Measurements from ENCODE around the gene BTD. TPM values are rescaled to one million over a fixed set of nuclear protein-coding genes. Genes with fewer than 3 reads are reported as not detected.

BTD gene
- total RNA-seq, result 10 to 100 TPM; 11.5 to 14.7 TPM
- 10 to 100 TPM; 13.7 to 17.4 (median 14.8) TPM for polyA plus RNA-seq
- 2.8 to 17.4 (median 11.9) reads per million in 6 experiments for total RNA-seq

- DNase-seq, result peak; percentile 97 to 99 (median 99)
- H3K27me3 Mint-ChIP-seq, result no peaks in the 10 kb centered on the region
- H3K4me1 Mint-ChIP-seq, result peaks cover 30 to 68% (median 57%) of the 10 kb centered on the region in 4 donors
- peak within 1 kb of the TSS; percentile 95 to 100 (median 98) for H3K27ac Mint-ChIP-seq
- POLR2A ChIA-PET, result interaction anchor here (0.7 to 1.8 kb wide), 8 partner anchors 9 to 1301 kb away, joined by 3 to 8 read pairs (median 4); partner anchors contain the start of genes CAPN7, DPH3, MRPS25 and OXNAD1
- peak within 1 kb of the TSS; percentile 96 to 100 (median 100) for H3K4me3 Mint-ChIP-seq
- peaks cover 3 to 43% (median 24%) of the 10 kb centered on the region in 3 donors for H3K36me3 Mint-ChIP-seq
- H3K9me3 Mint-ChIP-seq, result no peaks in the 10 kb centered on the region
- peak; percentile 92 for ATAC-seq
Measured at GRCh38 chr3:15601399-15602145, at the start of gene BTD, which contains the start of gene HACL1. Gene BTD, plus strand, starts transcription at chr3:15601745. Its CDS starts 33,695 bp downstream, at chr3:15635440. Gene HACL1, minus strand, starts transcription at chr3:15601569. Its CDS starts 106 bp downstream, at chr3:15601463.

- Mint-ChIP-seq H3K27ac (peak overlapping the region in 1 of 10 donors; percentile 80), H3K9me3 (peaks cover 3 to 20% (median 5%) of the 10 kb centered on the region in 9 donors)
Measured at GRCh38 chr3:15551902-15552301, 49.6 kb upstream of the BTD start.

GRCh38 chr3:15553749-15554148 is 47.8 kb upstream of the BTD start:
- ATAC-seq (no peak), DNase-seq (no peak)
- Mint-ChIP-seq H3K27ac (peak overlapping the region in 2 of 10 donors; percentile 18 to 31), H3K4me3 (no peak overlapping the region), H3K36me3 (peaks cover 17 to 31% (median 28%) of the 10 kb centered on the region in 3 donors), H3K27me3 (no peaks in the 10 kb centered on the region), H3K9me3 (peaks cover 0 to 5% (median 0%) of the 10 kb centered on the region in 9 donors), H3K4me1 (peaks cover 0 to 27% (median 7%) of the 10 kb centered on the region in 4 donors)
- POLR2A ChIA-PET, result no interaction called here

More at GRCh38 chr3:15551902-15552301, 49.6 kb upstream of the BTD start:
- H3K36me3 Mint-ChIP-seq, result peaks cover 27 to 35% (median 28%) of the 10 kb centered on the region in 3 donors
- no peak overlapping the region for H3K4me3 Mint-ChIP-seq
- no peaks in the 10 kb centered on the region for H3K27me3 Mint-ChIP-seq
- peaks cover 0 to 16% (median 4%) of the 10 kb centered on the region in 4 donors for H3K4me1 Mint-ChIP-seq
- ATAC-seq (no peak), DNase-seq (no peak)
- POLR2A ChIA-PET, result no interaction called here

- H3K4me1 Mint-ChIP-seq, result peaks cover 0 to 27% (median 8%) of the 10 kb centered on the region in 4 donors
- peak overlapping the region in 2 of 10 donors; percentile 11 to 40 for H3K27ac Mint-ChIP-seq
- DNase-seq (no peak), ATAC-seq (peak in 1 of 2 donors; percentile 41)
- H3K9me3 Mint-ChIP-seq, result no peaks in the 10 kb centered on the region
- H3K36me3 Mint-ChIP-seq, result peaks cover 2 to 44% (median 15%) of the 10 kb centered on the region in 3 donors
- H3K27me3 Mint-ChIP-seq, result no peaks in the 10 kb centered on the region
- POLR2A ChIA-PET, result no interaction called here
- H3K4me3 Mint-ChIP-seq, result no peak overlapping the region
Measured at GRCh38 chr3:15556512-15556911, 45.0 kb upstream of the BTD start.

- peaks cover 0 to 46% (median 14%) of the 10 kb centered on the region in 3 donors for H3K36me3 Mint-ChIP-seq
- H3K4me1 Mint-ChIP-seq, result peaks cover 0 to 27% (median 8%) of the 10 kb centered on the region in 4 donors
- H3K27ac Mint-ChIP-seq, result peak overlapping the region in 1 of 10 donors; percentile 36
- no peaks in the 10 kb centered on the region for H3K27me3 Mint-ChIP-seq
- ATAC-seq (peak; percentile 90 to 91), DNase-seq (peak in 9 of 10 donors; percentile 19 to 66 (median 39))
- no peaks in the 10 kb centered on the region for H3K9me3 Mint-ChIP-seq
- POLR2A ChIA-PET, result no interaction called here
- H3K4me3 Mint-ChIP-seq, result no peak overlapping the region
Measured at GRCh38 chr3:15557511-15557946, 44.0 kb upstream of the BTD start.

- peaks cover 0 to 27% (median 9%) of the 10 kb centered on the region in 4 donors for H3K4me1 Mint-ChIP-seq
- POLR2A ChIA-PET, result interaction anchor here (0.6 kb wide), 3 partner anchors 62 to 291 kb away, joined by 3 to 4 read pairs (median 4); no protein-coding TSS in a partner anchor
- H3K9me3 Mint-ChIP-seq, result no peaks in the 10 kb centered on the region
- ATAC-seq (no peak), DNase-seq (no peak)
- peaks cover 0 to 53% (median 17%) of the 10 kb centered on the region in 3 donors for H3K36me3 Mint-ChIP-seq
- H3K4me3 Mint-ChIP-seq, result no peak overlapping the region
- H3K27ac Mint-ChIP-seq, result no peak overlapping the region
- H3K27me3 Mint-ChIP-seq, result no peaks in the 10 kb centered on the region
Measured at GRCh38 chr3:15558581-15558980, 43.0 kb upstream of the BTD start.

GRCh38 chr3:15562560-15562959 is 39.0 kb upstream of the BTD start:
- no peaks in the 10 kb centered on the region for H3K9me3 Mint-ChIP-seq
- H3K36me3 Mint-ChIP-seq, result peaks cover 0 to 87% (median 22%) of the 10 kb centered on the region in 3 donors
- H3K27ac Mint-ChIP-seq, result peak overlapping the region in 3 of 10 donors; percentile 12 to 66 (median 20)

GRCh38 chr3:15563190-15563589 is 38.4 kb upstream of the BTD start:
- POLR2A ChIA-PET, result no interaction called here
- Mint-ChIP-seq H3K27me3 (no peaks in the 10 kb centered on the region), H3K36me3 (peaks cover under 1 to 94% (median 26%) of the 10 kb centered on the region in 3 donors), H3K9me3 (no peaks in the 10 kb centered on the region), H3K4me3 (no peak overlapping the region), H3K4me1 (peaks cover 0 to 6% (median 2%) of the 10 kb centered on the region in 4 donors), H3K27ac (peak overlapping the region in 1 of 10 donors; percentile 66)
- DNase-seq (no peak), ATAC-seq (no peak)

More at GRCh38 chr3:15562560-15562959, 39.0 kb upstream of the BTD start:
- no peak overlapping the region for H3K4me3 Mint-ChIP-seq
- DNase-seq, result no peak
- H3K27me3 Mint-ChIP-seq, result no peaks in the 10 kb centered on the region
- ATAC-seq, result no peak
- POLR2A ChIA-PET, result no interaction called here
- peaks cover 0 to 6% (median 4%) of the 10 kb centered on the region in 4 donors for H3K4me1 Mint-ChIP-seq

GRCh38 chr3:15572138-15572537 is 29.4 kb upstream of the BTD start:
- DNase-seq, result no peak
- H3K9me3 Mint-ChIP-seq, result no peaks in the 10 kb centered on the region
- POLR2A ChIA-PET, result interaction anchor here (0.6 kb wide), 1 partner anchor 39 kb away, joined by 3 read pairs; no protein-coding TSS in a partner anchor
- no peaks in the 10 kb centered on the region for H3K27me3 Mint-ChIP-seq
- no peak for ATAC-seq
- peaks cover 0 to 6% (median 4%) of the 10 kb centered on the region in 4 donors for H3K4me1 Mint-ChIP-seq
- peaks cover 4 to 85% (median 39%) of the 10 kb centered on the region in 3 donors for H3K36me3 Mint-ChIP-seq
- no peak overlapping the region for H3K4me3 Mint-ChIP-seq
- H3K27ac Mint-ChIP-seq, result no peak overlapping the region

GRCh38 chr3:15575446-15575845 is 26.1 kb upstream of the BTD start:
- Mint-ChIP-seq H3K36me3 (peaks cover 12 to 86% (median 33%) of the 10 kb centered on the region in 3 donors), H3K27me3 (no peaks in the 10 kb centered on the region), H3K27ac (no peak overlapping the region), H3K4me3 (no peak overlapping the region), H3K4me1 (peaks cover 3 to 5% (median 5%) of the 10 kb centered on the region in 4 donors), H3K9me3 (no peaks in the 10 kb centered on the region)
- DNase-seq, result no peak
- POLR2A ChIA-PET, result no interaction called here
- no peak for ATAC-seq

GRCh38 chr3:15576475-15576874 is 25.1 kb upstream of the BTD start:
- Mint-ChIP-seq H3K9me3 (no peaks in the 10 kb centered on the region), H3K36me3 (peaks cover 14 to 85% (median 27%) of the 10 kb centered on the region in 3 donors), H3K4me3 (no peak overlapping the region), H3K27ac (peak overlapping the region in 1 of 10 donors; percentile 1), H3K4me1 (peaks cover 3 to 6% (median 5%) of the 10 kb centered on the region in 4 donors), H3K27me3 (no peaks in the 10 kb centered on the region)
- ATAC-seq (no peak), DNase-seq (no peak)
- POLR2A ChIA-PET, result no interaction called here

GRCh38 chr3:15578289-15578867 is 23.2 kb upstream of the BTD start:
- DNase-seq, result no peak
- H3K4me3 Mint-ChIP-seq, result no peak overlapping the region
- peaks cover 18 to 85% (median 28%) of the 10 kb centered on the region in 3 donors for H3K36me3 Mint-ChIP-seq
- POLR2A ChIA-PET, result no interaction called here
- H3K4me1 Mint-ChIP-seq, result peaks cover 3 to 6% (median 5%) of the 10 kb centered on the region in 4 donors
- H3K27ac Mint-ChIP-seq, result peak overlapping the region in 3 of 10 donors; percentile 9 to 60 (median 44)
- H3K9me3 Mint-ChIP-seq, result no peaks in the 10 kb centered on the region
- no peak for ATAC-seq
- H3K27me3 Mint-ChIP-seq, result no peaks in the 10 kb centered on the region
